Dermis blood vessel endothelial cell (primary cell): ENCODE measurements around the gene LRG1. TPM values are rescaled to one million over a fixed set of nuclear protein-coding genes. Genes with fewer than 3 reads are reported as not detected.
"Not testable (repeated sequence)": the region's sequence is repeated elsewhere in the genome, so short reads cannot be mapped to it uniquely, and the experiment has no call there.

ENCODE experiments used
- DNase-seq: peaks from one replicate; pipeline ENCODE4 v3.0.0; 2010
- total RNA-seq: library from RNA; depleted of rRNA; stranded (reverse); fragments of >200 nt; gene quantifications from 2 replicates; pipeline ENCODE4 v1.2.3, GENCODE V29; 2014

The LRG1 gene
- total RNA-seq, 1 donor from 2014 or later, result 1.2 TPM

DNA sequence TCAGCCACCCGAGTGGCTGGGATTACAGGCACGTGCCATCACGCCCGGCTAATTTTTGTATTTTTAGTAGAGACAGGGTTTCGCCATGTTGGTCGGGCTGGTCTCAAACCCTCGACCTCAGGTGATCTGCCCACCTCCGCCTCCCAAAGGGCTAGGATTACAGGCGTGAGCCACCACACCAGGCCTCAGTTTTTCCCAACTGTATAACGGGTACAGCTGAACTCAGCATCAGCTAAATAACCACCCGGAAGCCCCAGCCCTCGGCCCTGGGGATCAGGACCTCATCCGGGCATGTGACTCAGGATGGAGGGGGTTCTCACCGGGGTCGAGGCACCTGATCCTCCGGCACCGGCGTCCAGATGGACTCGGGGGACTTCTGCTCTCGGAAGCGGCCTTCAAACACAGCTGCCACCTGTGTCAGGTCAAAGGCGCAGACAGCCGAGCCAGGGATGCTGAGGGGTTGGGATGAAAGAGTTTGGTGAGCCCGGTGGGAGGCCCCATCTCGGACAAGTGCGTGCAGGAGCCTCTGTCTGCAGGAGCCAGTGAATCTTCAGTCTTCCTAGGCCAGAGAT lies 10.7 kb upstream of the LRG1 start:
- no peak for DNase-seq

GRCh38 chr19:4550018-4550417 lies 10.2 kb upstream of the LRG1 start:
- no peak for DNase-seq

GRCh38 chr19:4548238-4548584 lies 8.4 kb upstream of the LRG1 start:
- no peak for DNase-seq

- DNase-seq, result peak; percentile 53
Measured at GRCh38 chr19:4547303-4548237, 7.7 kb upstream of the LRG1 start.

DNA sequence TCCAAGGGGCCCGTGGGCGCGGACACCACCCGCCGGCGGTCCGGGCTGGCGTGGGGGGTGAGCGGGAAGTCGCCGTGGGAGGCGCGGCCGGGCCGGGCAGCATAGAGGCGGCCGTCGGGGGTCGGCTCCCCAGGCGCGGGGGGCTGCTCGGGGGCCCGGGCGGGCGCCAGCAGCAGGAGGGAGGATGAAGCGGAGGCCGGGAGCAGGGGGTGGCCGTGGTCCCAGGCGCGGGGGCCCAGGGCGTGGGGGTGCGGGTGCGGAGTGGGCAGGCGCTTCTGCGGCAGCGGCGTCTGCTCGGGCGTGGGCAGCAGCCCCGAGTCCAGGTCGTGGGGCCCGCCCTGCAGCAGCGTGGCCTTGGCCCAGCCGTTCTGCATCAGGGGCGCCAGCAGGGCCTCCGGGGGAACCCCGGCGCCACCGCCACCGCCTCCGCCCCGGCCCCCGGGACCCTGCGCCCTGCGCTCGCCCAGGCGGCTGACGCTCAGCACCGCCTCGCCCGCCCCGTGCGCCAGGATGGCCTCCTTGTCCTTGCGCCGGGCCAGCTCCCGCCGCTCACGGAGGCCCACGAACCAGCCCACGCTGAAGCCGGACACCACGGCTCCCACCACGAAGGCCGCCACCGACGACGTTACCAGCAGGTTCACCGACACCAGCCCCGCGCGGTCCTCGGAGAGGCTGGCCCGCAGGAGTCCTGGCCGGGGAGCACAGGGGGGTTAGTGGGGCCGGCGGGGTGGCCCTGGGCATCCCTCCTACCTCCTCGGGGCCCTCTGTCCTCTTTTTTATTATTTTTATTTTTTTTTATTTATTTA lies 4.2 kb upstream of the LRG1 start:
- no peak for DNase-seq

DNA sequence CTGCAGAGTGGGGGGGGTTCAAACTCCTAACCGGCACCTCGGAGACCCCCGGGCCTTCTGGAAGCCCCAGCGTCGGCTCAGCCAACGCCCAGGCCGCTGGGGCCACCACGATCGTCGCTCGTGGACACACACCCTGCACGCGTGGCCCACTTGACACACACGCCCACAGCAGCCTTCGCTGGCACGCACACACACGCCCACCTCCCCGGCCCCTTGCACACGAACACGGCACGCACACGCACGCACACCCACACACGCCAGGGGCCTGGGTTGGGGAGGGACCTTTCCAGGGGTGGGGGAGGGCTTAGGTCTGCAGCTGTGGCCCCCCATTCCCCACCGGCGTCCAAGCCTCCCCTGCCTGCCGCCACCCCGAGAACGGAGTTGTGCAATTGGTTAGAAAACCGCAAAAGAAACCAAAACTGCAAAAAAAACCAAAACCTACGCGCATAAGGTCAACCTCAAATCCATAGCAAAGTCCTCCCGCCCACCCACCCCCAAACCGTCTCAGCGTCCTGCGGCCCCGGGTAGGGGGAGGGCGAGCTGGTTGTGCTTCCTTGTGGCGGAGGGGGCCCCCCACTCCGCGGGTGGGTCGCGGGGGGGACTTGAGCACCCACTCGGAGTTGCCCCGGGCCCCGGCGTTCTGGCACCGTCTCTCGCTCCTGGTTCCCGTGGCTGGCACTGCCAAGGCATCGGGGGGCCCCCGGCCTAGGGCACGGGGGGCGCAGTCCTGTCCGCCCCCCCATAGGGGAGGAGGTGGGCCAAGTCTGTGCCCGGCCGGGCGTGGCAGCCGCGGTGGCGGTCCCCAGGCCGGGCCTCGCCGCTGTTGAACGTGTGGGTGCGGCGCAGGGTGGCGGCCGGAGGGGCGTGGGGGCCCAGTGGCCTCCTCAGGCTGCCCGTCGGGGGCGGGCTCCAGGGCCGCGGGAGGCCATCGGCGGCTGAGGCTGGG lies 3.3 kb upstream of the LRG1 start:
- no peak for DNase-seq

DNA sequence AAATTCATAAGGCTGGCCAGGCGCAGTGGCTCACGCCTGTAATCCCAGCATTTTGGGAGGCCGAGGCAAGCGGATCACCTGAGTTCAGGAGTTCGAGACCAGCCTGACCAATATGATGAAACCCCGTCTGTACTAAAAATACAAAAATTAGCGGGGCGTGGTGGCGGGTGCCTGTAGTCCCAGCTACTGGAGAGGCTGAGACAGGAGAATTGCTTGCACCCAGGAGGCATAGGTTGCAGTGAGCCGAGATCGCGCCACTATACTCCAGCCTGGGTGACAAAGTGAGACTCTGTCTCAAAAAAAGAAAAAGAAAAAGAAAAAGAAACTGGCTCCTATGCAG lies 1.9 kb upstream of the LRG1 start:
- DNase-seq, result not testable (repeated sequence)

DNA sequence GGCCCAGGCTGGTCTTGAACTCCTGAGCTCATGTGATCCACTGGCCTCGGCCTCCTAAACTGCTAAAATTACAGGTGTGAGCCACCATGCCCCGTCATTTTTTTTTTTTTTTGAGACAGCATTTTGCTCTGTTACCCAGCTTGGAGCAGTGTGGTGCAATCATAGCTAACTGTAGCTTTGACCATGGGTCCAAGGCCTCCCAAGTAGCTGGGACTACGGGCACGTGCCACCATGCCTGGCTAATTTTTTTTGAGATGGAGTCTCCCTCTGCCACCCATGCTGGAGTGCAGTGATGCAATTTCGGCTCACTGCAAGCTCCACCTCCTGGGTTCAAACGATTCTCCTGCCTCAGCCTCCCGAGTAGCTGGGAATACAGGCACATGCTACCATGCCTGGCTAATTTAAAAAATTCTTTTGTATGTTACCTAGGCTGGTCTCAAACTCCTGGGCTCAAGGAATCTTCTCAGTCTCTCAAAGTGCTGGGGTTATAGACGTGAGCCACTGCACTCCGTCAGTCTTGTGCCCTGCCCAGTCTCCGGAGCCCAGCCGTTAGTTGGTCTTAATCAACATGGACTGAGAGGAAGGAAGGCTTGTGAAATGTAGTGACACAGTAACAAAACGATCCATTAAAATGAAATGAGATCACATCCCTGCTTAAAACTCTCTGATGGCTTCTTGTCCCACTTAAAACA lies 1.4 kb upstream of the LRG1 start:
- DNase-seq, result peak; percentile 41

DNA sequence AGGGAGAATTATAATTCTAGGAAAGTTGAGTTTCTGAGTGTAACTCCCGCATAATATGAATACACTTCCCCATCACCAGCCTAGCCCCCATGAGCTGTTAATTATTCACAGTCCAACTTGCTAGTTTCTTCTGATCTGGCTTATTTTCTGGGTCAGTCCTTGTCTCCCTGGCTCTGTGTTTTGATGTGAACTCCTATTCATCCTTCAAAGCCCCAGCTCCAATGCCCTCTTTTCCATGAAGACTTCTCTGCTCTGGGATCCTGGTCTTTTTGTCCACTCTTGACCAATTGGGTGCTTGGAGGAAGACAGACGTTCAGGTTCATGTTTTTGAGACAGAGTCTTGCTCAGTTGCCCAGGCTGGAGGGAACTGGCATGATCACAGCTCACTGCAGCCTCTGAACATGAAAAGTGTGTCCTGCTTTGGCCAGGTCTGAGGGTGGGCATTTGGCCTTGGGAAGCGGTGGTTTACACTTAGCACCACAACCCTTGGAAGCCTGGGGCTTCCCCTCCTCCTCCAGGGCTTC lies 605 bp downstream of the LRG1 start:
- no peak for DNase-seq

DNA sequence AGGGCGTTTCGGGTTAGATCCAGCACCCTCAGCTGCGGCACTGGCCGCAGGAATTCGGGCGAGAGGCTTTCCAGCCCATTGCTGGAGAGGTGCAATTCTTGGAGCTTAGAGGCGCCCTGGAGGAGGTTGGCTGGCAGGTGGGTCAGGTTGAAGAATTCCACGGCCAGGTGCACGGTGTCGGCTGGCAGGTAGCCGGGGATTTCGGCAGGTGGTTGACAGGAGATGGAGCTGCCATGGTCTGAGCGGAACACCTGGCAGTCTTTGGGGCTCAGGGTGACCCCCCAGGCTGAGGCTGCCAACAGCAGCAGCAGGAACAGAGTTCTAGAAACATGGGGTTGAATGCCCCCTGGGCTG lies 1.3 kb downstream of the LRG1 start:
- DNase-seq, result no peak

- DNase-seq, result no peak
Measured at GRCh38 chr19:4537953-4538600, 1.8 kb downstream of the LRG1 start.

DNA sequence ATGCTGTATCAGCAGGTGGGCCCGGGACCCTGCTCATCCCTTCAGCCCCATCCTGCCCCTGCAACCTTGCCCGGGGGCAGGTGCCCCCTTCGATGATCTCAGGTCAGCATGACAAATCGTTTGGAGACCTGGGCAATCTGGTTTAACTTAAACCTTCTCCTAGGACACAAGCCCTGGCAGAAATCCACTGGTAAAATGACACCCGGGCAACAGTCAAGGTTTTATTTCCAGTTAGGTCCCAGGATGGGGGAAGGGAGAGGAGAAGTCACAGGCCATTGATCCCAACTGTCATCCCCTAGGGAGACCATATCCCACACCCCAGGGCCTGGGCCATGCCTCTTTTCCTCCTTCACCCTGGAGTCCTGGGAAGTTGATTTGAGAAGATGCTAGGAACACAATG lies 3.0 kb downstream of the LRG1 start:
- DNase-seq, result no peak

DNA sequence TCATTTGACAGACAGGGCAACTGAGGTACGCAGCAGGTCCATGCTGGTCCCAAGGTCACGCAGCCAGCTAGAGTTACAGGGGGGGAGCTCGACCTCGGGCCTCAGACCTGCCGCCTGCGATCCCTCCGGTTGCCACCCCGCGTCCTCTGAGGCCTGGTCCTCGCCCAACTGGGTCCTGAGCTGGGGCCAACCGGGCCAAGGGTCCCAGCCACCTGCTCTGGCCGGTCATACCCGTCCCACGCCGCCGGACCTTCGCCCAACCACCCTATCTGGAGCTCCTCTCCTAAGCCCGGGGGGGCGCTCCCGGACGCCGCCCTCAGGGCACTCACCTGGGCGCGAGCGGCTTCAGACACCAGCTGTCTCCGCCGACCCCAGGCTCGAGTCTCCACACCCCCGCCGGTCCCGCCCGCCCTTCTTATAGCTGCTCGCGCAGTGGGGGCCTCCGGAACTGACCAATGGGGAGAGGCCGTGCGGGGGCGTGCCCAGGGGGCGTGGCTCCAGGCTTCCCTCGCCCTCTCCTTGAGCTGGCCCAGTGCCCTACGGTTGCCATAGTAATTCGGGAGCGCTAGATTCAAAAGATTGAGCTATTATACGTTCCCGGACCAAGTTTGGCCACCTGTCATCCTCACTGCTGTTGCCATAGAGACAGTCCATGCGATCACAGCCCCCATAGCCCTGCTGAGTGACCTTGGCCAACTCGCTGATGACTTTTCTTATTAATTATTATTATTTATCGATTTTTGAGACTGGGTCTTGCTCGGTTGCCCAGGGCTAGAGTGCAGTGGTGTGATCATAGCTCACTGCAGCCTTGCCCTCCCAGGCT lies 4.8 kb downstream of the LRG1 start, which contains the start of gene PLIN5:
Gene PLIN5, minus strand, starts transcription at position 389 of the 823 bp plus-strand sequence. CDS start 1,150 bp downstream, outside the sequence.
- DNase-seq, result peak; percentile 73

- DNase-seq, result no peak
Measured at GRCh38 chr19:4533835-4534424, 5.9 kb downstream of the LRG1 start.

DNA sequence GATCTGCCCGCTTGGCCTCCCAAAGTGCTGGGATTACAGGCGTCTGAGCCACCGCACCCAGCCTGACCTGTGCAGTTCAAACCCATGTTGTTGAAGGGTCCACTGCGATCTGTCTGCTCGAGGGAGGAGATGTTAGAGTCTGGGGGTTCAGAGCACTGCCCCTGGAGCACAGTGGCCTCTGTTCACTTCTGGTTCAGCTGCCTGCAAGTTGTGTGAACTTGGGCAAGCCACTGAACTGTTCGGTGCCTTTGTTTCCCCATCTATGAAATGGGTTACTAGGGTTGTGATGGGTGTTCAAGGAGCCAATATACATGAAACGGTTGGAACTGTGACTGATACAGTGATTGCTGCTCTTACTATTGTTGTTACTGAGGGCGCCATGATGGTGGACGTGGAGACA lies 6.5 kb downstream of the LRG1 start:
- no peak for DNase-seq

- no peak for DNase-seq
Measured at GRCh38 chr19:4531562-4532165, 8.2 kb downstream of the LRG1 start.

DNA sequence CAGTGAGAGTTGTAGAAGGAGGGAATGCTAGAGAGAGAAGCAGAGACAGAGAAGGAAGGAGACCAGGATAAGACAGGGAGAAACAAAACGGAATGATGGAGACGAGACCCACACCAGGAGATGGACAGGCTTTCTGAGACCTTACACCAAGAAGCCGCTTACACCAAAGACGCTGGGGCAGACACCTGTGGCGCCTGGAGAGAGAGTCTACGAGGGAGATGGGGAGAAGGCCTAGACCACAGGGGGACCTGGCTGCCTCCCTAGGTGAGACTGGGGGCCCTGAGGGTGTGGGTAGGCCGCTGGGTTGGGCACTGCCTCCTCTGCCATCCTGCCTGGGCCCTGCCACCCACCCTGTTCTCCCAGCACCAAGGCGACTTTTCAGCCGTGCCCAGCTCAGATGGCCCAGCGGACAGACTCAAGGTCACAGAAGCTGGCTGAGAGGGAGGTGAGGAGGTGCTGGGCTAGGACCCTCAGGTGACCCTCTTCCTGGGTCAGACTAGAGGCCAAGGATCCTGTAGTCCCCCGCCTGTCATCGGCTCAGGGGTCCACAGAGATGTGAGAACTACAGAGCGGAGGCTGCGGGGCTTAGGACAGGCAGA lies 9.8 kb downstream of the LRG1 start:
- no peak for DNase-seq

DNA sequence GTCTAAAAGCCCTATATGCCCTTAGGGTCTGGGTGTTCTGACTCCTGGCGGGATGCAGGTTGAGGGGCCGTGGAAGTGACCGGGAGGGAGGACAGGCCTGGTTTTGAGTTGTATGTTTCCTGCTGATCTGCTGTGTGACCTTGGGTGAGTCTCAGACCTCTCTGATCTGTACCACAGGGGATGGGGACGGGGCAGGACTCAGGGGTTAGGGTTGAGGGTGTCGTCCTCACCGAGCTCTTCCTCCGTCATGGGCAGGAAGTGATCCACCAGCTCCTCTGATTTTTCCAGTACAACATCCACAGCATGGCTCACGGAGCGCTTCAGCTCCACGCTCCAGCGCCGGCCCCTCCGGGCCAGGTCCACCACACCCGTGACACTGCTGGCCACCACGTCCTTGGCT lies 11.0 kb downstream of the LRG1 start:
- no peak for DNase-seq

DNA sequence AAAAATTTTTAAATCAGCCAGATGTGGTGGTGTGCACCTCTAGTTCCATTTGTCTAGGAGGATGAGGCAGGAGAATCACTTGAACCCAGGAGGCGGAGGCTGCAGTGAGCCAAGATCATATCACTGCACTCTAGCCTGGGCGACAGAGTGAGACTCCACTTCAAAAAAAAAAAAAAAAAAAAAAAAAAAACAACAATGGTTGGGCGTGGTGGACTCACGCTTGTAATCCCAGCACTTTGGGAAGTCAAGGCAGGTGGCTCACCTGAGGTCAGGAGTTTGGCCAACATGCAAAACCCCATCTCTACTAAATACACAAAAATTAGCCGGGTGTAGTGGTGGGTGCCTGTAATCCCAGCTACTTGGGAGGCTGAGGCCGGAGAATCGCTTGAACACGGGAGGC lies 12.5 kb downstream of the LRG1 start:
- not testable (repeated sequence) for DNase-seq
